HG03469 (cell line): ENCODE results near the gene CCDC182.

Experiments used
- ATAC-seq: cut with Tn5 transposase; IDR thresholded peaks from one replicate; pipeline ENCODE4 v1.9.1; 2021; ENCODE audit warnings: mild to moderate bottlenecking, moderate library complexity, moderate number of reproducible peaks; ENCODE audit not compliant: unreplicated experiment

The CCDC182 gene

DNA sequence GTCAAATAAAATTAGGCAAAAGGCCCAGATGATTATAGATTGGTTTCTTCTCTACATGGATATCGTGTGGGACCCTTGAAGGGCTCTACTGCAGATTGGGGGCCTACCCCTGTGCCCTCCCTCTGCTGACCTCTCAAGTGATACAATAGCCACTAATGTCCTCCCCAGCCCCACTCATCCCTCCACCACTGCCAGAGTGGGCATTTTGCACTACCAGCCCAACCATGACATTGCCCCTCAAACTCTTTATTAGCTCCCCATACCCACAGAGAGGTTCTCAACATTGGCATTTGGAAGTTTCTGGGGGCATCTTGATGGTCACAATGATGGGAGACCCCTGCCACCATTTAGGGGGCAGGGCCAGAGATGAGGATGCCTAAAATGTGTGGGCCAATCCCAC, 41.8 kb downstream of the CCDC182 start:
- no peak for ATAC-seq

DNA sequence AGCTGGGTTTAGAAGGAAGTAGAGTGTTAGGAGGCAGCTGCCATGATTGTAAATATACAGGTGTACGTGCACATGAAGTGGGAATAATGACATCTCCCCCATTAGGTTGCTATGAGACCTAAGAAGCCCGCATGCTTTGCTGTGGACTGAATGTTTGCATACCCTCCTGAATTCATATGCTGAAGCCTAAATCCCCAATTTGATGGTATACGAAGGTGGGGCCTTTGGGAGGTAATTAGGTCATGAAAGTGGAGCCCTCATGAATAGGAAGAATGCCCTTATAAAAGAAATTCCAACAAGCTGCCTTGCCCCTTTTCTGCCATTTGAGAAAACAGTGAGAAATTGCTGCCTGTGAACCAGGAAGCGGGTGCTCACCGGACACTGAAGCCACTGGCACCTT, 44.0 kb downstream of the CCDC182 start:
- ATAC-seq = no peak

DNA sequence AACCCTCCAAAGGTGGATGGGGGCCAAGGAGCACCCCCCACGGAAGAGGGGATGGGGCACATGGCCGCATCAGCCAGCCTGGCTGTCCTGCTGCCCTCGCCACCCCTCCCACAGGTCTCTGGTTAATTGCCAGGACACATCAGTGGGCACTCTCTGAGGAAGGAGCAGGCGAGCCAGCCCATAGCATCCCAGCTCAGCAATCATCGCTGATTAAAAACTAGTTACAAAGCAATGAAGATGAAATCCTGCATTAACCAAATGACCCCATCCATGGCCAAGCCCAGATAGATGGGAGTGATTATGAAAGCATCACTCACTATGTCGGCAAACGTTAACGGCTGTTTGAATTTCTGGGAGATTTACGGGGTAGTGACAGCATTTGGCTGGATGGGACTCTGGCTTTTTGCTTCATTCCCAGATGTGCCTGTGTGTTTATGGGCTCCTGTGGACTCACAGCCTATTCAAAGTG, 45.3 kb downstream of the CCDC182 start:
- ATAC-seq = no peak

DNA sequence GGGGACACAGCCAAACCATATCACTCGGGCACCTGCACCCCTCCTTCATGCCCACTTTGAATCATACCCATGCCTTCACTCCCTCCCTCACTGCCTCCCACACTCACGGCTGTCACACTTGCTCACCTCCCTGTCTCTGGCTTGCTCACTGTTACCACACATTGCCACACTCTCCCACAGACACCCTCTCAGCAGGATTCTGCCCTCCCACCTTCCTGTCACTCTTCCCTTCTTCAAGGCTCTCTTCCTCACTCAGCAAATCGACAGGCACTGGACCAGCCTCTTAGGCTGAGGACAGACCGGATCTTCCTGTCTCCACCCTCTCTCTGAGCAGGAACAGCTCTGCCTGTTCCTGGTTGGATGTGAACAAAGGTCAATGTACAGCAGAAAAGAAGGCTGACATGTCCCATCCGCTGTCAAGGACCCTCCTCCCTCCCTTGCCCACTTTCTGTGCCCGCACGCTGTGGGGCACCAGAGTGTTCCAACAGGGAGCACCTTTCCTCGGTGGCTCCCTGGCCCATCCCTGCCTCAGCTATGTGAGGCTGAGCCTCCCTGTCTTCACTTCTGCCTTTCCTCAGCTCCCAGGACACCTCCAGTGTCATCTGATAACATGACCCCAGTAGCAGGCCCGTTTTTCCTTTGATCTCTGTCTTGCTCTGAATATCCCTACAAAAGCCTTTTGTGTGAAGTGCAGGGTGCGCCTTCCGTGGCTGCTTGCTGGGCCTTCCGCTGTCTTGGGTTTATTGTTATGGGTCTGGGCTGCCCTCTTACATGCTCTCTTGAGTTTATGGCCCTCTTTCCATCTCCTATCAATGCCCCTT, 47.0 kb downstream of the CCDC182 start:
- no peak for ATAC-seq

DNA sequence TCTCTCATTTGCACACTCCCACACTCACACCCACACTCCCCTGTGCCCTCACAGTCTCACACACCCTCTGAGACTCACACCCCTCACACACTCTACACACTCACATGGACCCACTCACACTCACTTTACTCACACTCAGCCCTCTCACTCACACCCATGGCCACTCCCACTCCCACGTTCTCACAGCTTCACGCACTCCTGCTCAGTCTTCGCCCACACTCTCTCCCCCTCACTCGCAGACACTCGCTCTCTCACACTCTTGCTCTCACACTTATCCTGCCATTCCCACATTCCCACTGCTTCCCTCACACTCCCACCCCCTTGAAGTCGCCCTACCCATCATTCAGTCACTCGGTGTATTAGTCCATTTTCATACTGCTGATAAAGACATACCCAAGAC, 47.9 kb downstream of the CCDC182 start:
- ATAC-seq = no peak

DNA sequence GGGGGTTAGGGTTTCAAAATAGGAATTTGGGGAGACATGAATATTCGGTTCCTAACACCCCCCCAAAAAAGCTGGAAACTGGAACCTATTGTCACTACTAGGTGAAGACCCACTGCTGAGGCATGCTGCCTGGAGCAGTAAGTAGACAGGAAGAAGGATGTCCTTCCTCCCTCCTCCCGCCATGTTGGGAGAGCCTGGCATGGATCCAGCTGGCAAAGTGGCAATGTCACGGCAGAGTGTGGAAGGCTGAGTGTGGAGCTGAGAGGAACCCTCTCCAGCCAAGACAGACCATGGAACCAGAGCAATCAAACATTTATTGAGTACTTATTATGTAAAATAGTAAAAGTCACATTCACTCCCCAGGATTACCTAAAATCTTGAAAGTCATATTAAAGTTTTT, 49.0 kb downstream of the CCDC182 start:
- no peak for ATAC-seq
